ENCODE results near the gene HIBCH. TPM values are rescaled to one million over a fixed set of nuclear protein-coding genes. Genes with fewer than 3 reads are reported as not detected.

The HIBCH gene
- polyA plus RNA-seq, 1 donor (not counting 4 experiments of a cell fraction or from before 2014, with no cell fraction given) = 19.4 TPM

- Histone ChIP-seq H4K20me1 (ENCODE audit: control insufficient read depth, extremely low read depth, insufficient read depth, low read length) (no peaks in the 10 kb centered on the region), H3K9ac (ENCODE audit: control insufficient read depth, extremely low read depth, insufficient read depth, low read length) (no peak overlapping the region), H3K27me3 (ENCODE audit: control insufficient read depth, extremely low read depth, insufficient read depth, low read length) (no peaks in the 10 kb centered on the region), H2AFZ (ENCODE audit: control insufficient read depth, low read length) (peak overlapping the region; percentile 51), H3K36me3 (ENCODE audit: control insufficient read depth in 2 of 2, extremely low read depth in 1 of 2, insufficient read depth in 2 of 2, low read length in 2 of 2) (no peaks in the 10 kb centered on the region), H3K9me1 (ENCODE audit: control insufficient read depth, extremely low read depth, insufficient read depth, low read length) (no peaks in the 10 kb centered on the region), H3K4me2 (ENCODE audit: control insufficient read depth, extremely low read depth, insufficient read depth, low read depth, low read length) (peak overlapping the region; percentile 39), H3K79me2 (ENCODE audit: control insufficient read depth, insufficient read depth, low read length) (peaks cover 1% of the 10 kb centered on the region), H3K4me1 (ENCODE audit: control insufficient read depth, extremely low read depth, insufficient read depth, low read length) (peaks cover 56% of the 10 kb centered on the region), H3K27ac (ENCODE audit: control insufficient read depth, insufficient read depth, low read length) (peak overlapping the region; percentile 49), H3K4me3 (ENCODE audit: control insufficient read depth in 2 of 3, extremely low read depth in 1 of 3, insufficient read depth in 2 of 3, low read depth in 1 of 3, low read length in 3 of 3) (peak overlapping the region in 1 of 3 experiments; percentile 14), H3K9me3 (ENCODE audit: control insufficient read depth, low read depth, low read length) (no peaks in the 10 kb centered on the region)
- DNase-seq (ENCODE audit: low read depth, low spot score) (no peak), FAIRE-seq (no peak)
- dilution Hi-C loops (cut with MboI; ENCODE audit: extremely low pct_ligation_motif_present, low sequenced_read_pairs) = no loop called here
- no peak for TF ChIP-seq EZH2 (IDR thresholded peaks at IDR 0.05; ENCODE audit: low read length)
- no peak for TF ChIP-seq CTCF (optimal IDR thresholded peaks at IDR 0.05 in 1 of 3, IDR thresholded peaks at IDR 0.05 in 1 of 3, conservative IDR thresholded peaks at IDR 0.05 in 1 of 3; ENCODE audit: extremely low read depth in 1 of 3, insufficient read depth in 2 of 3, low read length in 3 of 3)
Measured at GRCh38 chr2:190354003-190354690, 34.5 kb upstream of the HIBCH start.

- peaks cover 50% of the 10 kb centered on the region for H3K4me1 ChIP-seq (ENCODE audit: control insufficient read depth, extremely low read depth, insufficient read depth, low read length)
- peak overlapping the region; percentile 49 for H3K27ac ChIP-seq (ENCODE audit: control insufficient read depth, insufficient read depth, low read length)
- no peaks in the 10 kb centered on the region for H3K9me3 ChIP-seq (ENCODE audit: control insufficient read depth, low read depth, low read length)
- FAIRE-seq (no peak), DNase-seq (ENCODE audit: low read depth, low spot score) (no peak)
- dilution Hi-C loops (cut with MboI; ENCODE audit: extremely low pct_ligation_motif_present, low sequenced_read_pairs) = no loop called here
- no peaks in the 10 kb centered on the region for H3K36me3 ChIP-seq (ENCODE audit: control insufficient read depth in 2 of 2, extremely low read depth in 1 of 2, insufficient read depth in 2 of 2, low read length in 2 of 2)
- H3K27me3 ChIP-seq (ENCODE audit: control insufficient read depth, extremely low read depth, insufficient read depth, low read length) = no peaks in the 10 kb centered on the region
- H3K9ac ChIP-seq (ENCODE audit: control insufficient read depth, extremely low read depth, insufficient read depth, low read length) = no peak overlapping the region
- peaks cover 1% of the 10 kb centered on the region for H3K79me2 ChIP-seq (ENCODE audit: control insufficient read depth, insufficient read depth, low read length)
- no peak for TF ChIP-seq CTCF (optimal IDR thresholded peaks at IDR 0.05 in 1 of 3, IDR thresholded peaks at IDR 0.05 in 1 of 3, conservative IDR thresholded peaks at IDR 0.05 in 1 of 3; ENCODE audit: extremely low read depth in 1 of 3, insufficient read depth in 2 of 3, low read length in 3 of 3)
- no peak for TF ChIP-seq EZH2 (IDR thresholded peaks at IDR 0.05; ENCODE audit: low read length)
- H3K9me1 ChIP-seq (ENCODE audit: control insufficient read depth, extremely low read depth, insufficient read depth, low read length) = no peaks in the 10 kb centered on the region
- H3K4me3 ChIP-seq (ENCODE audit: control insufficient read depth in 2 of 3, extremely low read depth in 1 of 3, insufficient read depth in 2 of 3, low read depth in 1 of 3, low read length in 3 of 3) = no peak overlapping the region
- no peak overlapping the region for H2AFZ ChIP-seq (ENCODE audit: control insufficient read depth, low read length)
- H3K4me2 ChIP-seq (ENCODE audit: control insufficient read depth, extremely low read depth, insufficient read depth, low read depth, low read length) = peak overlapping the region; percentile 14
- no peaks in the 10 kb centered on the region for H4K20me1 ChIP-seq (ENCODE audit: control insufficient read depth, extremely low read depth, insufficient read depth, low read length)
Measured at GRCh38 chr2:190353537-190353899, 33.9 kb upstream of the HIBCH start.
